Measurements from ENCODE around the gene BNC2. TPM values are rescaled to one million over a fixed set of nuclear protein-coding genes. Genes with fewer than 3 reads are reported as not detected.
"Not testable (repeated sequence)": the region's sequence is repeated elsewhere in the genome, so short reads cannot be mapped to it uniquely, and the experiment has no call there.

The BNC2 gene, protein sequence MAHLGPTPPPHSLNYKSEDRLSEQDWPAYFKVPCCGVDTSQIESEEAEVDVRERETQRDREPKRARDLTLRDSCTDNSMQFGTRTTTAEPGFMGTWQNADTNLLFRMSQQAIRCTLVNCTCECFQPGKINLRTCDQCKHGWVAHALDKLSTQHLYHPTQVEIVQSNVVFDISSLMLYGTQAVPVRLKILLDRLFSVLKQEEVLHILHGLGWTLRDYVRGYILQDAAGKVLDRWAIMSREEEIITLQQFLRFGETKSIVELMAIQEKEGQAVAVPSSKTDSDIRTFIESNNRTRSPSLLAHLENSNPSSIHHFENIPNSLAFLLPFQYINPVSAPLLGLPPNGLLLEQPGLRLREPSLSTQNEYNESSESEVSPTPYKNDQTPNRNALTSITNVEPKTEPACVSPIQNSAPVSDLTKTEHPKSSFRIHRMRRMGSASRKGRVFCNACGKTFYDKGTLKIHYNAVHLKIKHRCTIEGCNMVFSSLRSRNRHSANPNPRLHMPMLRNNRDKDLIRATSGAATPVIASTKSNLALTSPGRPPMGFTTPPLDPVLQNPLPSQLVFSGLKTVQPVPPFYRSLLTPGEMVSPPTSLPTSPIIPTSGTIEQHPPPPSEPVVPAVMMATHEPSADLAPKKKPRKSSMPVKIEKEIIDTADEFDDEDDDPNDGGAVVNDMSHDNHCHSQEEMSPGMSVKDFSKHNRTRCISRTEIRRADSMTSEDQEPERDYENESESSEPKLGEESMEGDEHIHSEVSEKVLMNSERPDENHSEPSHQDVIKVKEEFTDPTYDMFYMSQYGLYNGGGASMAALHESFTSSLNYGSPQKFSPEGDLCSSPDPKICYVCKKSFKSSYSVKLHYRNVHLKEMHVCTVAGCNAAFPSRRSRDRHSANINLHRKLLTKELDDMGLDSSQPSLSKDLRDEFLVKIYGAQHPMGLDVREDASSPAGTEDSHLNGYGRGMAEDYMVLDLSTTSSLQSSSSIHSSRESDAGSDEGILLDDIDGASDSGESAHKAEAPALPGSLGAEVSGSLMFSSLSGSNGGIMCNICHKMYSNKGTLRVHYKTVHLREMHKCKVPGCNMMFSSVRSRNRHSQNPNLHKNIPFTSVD
- total RNA-seq = 196 TPM

DNA sequence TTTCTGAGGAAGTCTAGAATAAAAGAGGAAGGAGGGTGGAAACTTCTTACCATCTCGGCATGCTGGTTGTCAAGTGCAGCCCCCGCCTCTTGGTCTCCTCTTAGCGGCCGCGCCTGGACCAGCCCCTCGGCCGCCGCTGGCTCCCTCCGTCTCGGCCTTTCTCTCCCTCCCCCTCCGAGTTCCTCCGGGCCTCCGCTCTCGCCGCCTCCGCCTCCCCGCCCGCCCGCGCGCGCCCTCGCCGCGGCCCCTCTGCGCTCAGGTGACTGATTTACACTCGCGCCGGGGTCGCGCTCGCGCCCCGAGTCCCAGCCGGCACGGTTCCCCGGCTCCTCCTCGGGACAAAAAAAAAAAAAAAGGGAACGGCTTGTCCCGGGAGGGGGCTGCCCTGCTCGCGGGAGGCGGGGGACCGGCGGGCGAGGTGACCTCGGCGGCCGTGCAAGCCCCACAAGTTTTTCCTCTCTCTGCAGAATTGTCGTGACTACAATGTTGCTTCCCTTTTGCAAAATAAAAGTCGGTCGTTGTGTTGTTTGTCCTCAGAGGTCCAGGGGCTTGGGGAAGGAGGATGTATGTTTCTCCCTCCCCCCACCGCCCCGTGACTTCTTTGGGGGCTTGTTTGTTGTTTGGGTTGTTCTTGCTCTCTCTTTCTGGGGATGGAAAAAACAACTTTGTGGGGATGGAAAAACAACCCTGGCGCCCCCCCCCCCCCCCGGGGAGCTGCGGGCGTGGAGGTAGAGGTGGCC lies at the start of gene BNC2:
Gene BNC2 (minus strand): TSS at position 75 of the 740 bp plus-strand sequence. CDS start 22 bp downstream, at position 53.
- DNase-seq (ENCODE audit: low spot score) (peak; percentile 80), ATAC-seq (peak; percentile 40)
- intact Hi-C loops (cut with DNase I) = no loop called here

DNA sequence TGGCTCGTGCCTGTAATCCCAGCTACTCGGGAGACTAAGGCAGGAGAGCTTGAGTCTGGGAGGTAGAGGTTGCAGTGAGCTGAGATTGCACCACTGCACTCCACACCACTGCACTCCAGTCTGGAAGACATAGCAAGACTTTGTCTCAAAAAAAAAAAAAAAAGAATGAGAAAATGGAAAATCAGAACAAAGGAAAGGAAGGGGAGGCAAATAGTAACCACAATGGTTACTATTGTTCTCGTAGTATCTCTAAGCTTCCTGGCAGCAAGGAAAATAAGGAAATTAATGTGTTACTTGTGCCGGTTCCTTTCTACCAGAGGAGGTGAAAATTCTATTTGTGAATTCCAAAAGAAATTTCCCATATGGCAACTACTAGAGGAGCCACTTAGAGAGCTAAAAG lies 48.5 kb upstream of the BNC2 start:
- ATAC-seq (no peak), DNase-seq (ENCODE audit: low spot score) (no peak)
- intact Hi-C loops (cut with DNase I) = no loop called here

DNA sequence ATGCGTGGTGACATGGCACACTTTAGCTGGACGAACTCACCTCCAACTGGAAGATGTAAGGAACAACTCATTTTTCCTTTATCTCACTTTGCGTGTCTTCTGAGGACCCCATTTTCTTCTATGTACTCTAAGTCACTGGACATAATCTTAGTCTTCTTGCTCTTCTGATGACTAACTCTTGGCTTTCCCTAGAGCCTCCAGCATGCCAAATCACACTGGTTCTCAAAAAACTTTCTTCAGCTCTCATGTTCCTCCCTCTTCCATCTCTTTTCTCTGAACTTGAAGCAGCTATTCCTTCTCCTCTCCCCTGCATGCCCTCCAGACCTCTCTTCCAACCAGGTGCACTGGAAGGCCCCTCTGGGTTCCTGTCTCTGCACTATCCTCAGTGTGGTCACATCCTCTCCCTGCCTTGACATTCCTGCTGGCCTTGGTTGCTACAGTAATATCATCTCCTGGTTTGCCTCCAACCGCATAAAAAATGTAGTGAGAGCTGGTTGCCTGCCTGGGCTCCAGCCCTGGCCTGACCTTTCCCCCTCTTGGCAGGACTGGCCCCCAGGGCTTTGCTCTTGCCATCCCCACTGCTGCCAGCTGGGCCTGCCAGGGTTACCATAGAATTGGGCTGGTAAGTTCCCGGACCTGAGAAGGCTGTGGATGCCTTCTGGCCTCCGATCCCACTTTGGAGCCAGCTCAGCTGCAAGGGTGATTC lies 44.8 kb upstream of the BNC2 start:
- intact Hi-C loops (cut with DNase I) = no loop called here
- DNase-seq (ENCODE audit: low spot score) (no peak), ATAC-seq (peak; percentile 72)

DNA sequence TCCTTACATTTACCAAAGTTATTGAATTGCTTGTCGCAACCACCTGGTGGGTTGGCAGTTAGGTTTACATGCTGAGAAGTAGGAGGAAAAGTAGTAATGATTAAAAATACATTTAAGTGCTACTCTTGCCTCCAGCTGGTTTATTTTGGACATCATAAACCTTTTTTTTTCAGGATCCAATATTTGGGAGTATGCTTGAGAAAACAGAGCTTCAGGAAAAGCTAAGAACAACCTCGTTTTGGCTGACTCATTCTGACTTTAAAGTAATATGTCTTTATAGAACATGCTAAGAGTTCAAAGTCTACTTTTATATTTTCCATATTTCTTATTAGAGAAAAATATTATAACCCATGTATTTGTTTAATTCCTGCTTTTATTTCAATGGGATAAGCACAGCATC lies 41.7 kb upstream of the BNC2 start:
- DNase-seq (ENCODE audit: low spot score) (no peak), ATAC-seq (no peak)
- intact Hi-C loops (cut with DNase I) = no loop called here

DNA sequence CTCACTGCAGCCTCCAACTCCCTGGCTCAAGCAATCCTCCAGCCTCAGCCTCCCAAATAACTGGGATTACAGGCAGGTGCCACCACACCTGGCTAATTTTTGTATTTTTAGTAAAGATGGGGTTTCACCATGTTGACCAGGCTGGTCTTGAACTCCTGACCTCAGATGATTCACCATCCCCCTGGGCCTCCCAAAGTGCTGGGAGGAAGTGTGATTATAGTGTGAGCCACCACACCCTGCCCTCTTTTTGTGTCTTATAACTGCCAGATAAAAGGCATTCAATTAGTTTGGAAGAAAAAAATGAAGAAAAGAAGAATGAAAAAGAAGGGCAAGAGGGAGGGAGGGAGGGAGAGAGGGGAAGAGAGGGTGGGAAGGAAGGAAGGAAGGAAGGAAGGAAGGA lies 37.7 kb upstream of the BNC2 start:
- intact Hi-C loops (cut with DNase I); DNase-seq (ENCODE audit: low spot score): not testable (repeated sequence)
- ATAC-seq = peak; percentile 42

DNA sequence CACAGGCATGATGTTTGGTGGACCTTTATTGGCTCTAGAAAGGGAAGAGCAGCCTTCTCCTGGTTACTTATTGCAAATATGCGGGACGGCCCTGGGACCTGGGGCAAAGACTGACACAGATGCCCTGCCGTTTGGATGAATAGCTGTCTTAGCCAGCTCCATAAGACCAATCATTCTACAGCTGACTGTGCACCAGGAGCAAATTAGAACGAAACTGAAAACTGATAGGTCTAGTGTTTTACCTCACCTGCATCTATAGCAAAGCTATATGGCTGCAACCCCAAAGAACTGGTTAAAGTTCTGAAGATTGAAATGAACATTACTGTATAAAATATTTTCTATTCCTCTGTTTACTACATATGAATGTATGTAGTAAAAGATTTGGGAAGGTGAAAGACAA lies 34.2 kb upstream of the BNC2 start:
- intact Hi-C loops (cut with DNase I) = no loop called here
- ATAC-seq (no peak), DNase-seq (ENCODE audit: low spot score) (no peak)

DNA sequence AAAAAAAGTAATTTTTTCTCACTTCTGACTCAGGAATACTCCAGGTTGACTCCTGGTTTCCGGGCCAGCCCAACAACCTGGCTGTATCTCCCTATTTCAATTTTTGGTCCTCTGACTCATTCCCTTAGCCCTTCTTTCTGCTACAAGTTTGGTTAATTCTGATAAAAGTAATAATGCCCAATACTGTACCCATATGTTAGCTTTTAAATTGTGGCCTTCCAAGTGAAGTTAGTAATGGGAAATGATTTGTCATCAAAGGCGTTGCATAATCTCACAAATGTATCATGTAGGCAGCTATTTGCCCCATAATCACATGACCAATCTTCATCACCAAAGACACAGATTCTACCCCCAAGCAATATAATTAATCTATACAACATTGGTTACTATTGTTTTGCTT lies 31.1 kb upstream of the BNC2 start:
- DNase-seq (ENCODE audit: low spot score) (no peak), ATAC-seq (no peak)
- intact Hi-C loops (cut with DNase I) = no loop called here

DNA sequence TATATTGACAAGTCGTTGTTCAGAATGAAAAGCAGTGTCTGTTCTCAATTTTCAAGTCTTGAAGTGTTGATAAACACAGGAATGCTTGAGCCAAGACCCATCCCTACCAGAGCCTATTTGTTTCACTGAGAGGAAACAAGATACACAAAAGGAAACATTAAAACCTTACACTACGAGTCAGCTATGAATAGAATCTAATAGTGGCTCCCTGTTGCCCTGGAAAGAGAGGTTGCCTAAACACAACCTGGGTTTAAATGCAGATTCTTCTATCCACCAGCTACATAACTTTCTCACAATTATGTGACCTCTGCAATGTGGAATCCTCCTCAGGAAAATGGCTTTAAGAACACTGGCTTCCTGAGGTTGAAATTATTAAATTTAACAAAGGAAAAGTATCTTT lies 29.1 kb upstream of the BNC2 start:
- ATAC-seq (no peak), DNase-seq (ENCODE audit: low spot score) (no peak)
- intact Hi-C loops (cut with DNase I) = no loop called here

DNA sequence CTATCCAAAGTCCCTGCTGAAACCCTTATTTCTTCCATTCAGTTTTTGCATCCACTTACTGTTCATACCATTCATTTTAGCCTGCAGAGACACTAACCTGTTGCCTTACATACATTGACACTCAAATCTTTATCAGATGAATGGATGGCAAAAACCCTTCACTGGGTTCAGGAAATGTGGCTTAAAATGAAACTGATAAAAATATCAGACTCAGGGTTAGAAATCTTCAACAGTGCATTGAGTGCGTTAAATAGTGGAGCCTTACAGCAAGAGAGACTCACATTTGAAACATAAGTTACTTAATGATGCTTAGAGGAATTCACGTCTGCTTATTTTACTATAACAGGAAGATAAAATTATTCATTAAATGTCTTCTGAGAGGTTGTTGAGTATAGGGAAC lies 28.0 kb upstream of the BNC2 start:
- no peak for DNase-seq (ENCODE audit: low spot score)
- intact Hi-C loops (cut with DNase I) = no loop called here
- ATAC-seq = no peak

DNA sequence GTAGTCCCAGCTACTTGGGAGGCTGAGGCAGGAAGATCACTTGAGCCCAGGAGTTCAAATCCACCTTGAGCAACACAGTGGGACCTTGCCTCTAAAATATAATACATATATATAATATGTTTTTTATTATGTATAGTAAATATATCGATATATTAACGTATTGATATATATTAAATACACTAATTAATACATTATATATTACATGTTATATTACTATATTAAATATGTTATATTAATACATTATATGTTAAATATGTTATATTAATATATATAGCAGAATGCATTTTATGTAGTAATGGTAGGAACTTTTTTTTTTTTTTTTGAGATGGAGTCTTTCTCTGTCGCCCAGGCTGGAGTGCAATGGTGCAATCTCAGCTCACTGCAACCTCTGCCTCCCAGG lies 18.1 kb upstream of the BNC2 start:
- DNase-seq (ENCODE audit: low spot score) (no peak), ATAC-seq (no peak)
- intact Hi-C loops (cut with DNase I) = no loop called here

DNA sequence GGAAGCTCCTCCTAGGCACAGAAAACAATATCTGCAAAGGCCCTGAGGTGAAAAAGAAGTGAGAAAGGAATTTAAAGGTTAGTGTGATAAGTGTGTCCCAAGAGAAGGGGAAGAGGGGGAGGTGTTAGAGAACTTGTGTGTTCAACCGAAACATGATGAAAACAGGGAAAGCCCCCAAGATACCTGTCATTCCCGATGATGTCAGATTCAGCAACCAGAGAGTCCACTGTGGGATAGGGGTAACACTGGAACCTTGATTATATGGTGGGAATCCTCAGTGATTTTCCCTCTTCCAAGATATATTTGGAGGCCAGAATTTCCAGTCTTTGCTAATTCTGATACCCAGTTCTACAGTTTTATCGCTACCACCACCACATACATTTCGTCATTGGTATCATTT lies 15.5 kb upstream of the BNC2 start:
- no peak for ATAC-seq
- intact Hi-C loops (cut with DNase I) = no loop called here
- no peak for DNase-seq (ENCODE audit: low spot score)

DNA sequence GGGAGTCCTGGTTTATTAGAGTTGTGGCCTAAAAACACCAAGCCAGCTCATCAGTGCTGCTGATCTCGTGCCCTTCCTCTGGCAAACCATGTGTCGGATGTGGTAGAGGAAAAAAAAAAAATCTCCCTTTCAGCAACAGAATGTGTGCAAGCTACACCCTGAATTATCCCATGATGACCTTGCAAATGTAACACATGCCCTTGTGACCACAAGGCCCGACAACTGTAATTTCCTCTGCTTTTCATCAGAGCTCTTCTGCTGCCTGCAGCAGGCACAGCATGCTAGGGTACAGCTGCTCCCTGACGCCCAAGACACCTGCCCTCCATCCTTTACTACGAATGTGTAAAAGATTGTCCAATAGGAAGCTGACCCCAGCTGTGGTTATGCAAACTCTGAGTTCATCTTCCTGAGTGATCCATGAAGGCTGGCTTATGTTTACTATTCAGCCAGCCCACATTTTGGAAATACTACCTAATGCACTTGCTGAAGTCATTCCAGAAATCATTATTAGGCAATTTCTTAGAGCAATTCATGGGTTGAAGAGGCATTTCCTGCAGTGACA lies 14.6 kb upstream of the BNC2 start:
- ATAC-seq = peak; percentile 88
- intact Hi-C loops (cut with DNase I) = no loop called here
- DNase-seq (ENCODE audit: low spot score) = no peak

DNA sequence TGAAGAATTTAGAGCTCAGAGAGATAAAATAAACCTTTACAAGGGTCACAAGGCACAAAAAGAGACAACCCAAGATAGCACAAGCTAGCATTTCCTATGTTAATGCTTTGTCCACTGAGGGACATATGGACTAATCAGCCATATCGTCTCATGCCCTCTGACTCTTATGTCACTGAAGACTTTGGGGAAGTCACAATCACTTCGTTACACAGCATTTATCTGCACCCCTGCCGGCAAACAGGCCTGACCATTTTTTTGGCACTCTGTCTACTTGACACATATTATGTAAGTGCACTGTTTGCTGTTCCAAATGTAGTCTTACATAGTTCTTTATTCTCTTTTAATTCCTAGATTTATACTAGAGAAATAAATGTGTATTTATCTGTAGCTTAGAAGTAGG lies 13.9 kb upstream of the BNC2 start:
- intact Hi-C loops (cut with DNase I) = no loop called here
- ATAC-seq (peak; percentile 41), DNase-seq (ENCODE audit: low spot score) (no peak)

DNA sequence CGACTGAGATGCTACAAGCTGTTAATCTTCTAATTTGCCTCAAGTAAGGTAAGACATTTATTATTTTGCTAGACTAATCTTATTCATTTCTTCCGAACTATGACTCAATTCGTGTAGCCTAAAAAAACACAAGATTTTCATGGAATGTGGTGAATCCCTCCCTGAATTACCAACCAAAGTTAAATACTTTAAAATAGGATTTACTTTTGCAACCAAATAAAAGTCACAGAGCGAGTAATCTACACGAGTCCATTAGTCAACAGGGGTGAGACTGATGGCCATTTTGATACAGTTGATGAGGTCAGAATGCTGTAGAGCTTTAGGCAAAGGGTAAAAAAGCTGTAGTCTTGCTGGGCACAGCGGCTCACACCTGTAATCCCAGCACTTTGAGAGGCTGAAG lies 13.1 kb upstream of the BNC2 start:
- no peak for ATAC-seq
- intact Hi-C loops (cut with DNase I) = no loop called here
- no peak for DNase-seq (ENCODE audit: low spot score)

DNA sequence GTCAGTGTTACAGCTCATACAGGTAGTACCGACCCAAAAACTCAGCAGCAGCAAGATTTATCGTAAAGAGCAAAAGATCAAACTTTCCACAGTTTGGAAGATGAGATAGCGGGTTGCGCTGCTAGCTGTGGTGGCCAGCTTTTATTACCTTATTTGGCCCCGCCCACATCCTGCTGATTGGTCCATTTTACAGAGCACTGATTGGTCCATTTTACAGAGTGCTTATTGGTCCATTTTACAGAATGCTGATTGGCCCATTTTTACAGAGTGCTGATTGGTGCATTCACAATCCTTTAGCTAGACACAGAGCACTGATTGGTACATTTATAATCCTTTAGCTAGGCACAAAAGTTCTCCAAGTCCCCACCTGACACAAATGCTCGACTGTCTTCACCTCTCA lies 12.0 kb upstream of the BNC2 start:
- intact Hi-C loops (cut with DNase I); DNase-seq (ENCODE audit: low spot score); ATAC-seq: not testable (repeated sequence)

DNA sequence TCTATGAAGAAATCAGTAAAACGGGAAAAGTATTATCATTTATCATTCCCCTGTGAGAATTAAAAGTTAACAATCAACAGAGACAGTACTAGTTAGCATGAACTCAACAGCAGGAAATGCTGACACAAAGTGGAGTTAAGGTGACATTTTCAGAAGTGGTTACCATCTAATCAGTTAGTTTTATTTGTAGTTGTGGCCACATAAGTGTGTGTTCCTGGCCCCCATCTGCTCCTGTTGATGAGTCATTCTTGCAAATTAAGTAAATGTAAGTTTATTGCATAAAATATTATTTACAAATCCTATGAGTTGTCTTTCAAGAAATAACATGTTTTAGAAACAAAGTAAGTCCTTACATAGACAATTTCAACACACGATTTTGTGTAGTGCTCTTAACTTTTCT lies 8.9 kb upstream of the BNC2 start:
- intact Hi-C loops (cut with DNase I) = no loop called here
- DNase-seq (ENCODE audit: low spot score) (no peak), ATAC-seq (no peak)

DNA sequence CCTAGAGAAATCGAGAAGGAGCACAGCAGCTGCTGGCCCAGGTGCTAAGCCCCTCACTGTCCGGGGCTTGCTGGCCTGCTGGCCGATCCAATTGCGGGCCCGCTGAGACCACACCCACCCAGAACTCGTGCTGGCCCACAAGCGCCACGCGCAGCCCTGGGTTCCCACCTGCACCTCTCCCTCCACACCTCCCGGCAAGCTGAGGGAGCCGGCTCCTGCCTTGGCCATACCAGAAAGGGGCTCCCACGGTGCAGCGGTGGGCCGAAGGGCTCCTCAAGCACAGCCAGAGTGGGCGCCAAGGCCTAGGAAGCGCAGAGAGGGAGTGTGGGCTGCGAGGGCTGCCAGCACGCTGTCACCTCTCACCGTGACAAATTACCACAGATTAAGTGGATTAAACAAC lies 6.8 kb upstream of the BNC2 start:
- no peak for DNase-seq (ENCODE audit: low spot score)
- intact Hi-C loops (cut with DNase I) = no loop called here
- no peak for ATAC-seq

DNA sequence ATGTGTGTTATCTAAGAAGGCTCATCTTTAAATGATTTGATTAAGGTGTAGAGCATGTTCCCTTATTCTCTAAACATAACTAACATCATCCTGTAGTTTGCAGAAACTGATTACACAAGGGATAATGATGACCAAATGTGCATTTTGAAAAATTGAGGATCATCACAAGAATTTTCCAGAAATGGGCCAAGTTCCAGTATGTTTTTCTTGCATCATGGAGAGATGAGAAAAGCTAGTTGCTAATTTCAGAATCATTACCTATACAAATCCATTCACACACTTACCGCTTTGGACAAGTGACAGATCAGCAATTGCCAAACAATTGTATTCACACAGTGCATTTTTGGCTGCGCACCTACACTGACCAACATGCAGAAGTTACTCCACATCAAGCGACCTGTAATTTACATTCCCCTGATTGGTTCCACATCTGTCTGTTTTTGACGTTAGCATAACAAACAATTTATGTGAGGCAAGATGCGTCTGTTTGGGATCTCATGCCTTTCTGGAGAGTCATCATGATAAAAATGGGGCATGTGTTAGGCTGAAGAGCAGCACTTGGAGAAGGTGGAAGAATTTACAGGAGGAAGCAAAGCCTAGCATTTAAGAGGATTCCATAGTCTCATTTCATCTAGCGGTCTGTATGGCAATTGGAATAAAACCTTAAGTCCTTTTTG lies 2.8 kb upstream of the BNC2 start:
- DNase-seq (ENCODE audit: low spot score) (no peak), ATAC-seq (no peak)
- intact Hi-C loops (cut with DNase I) = no loop called here

Measured in sciatic nerve (tissue), 2 donors.